Subcutaneous abdominal adipose tissue (tissue), 5 donors: ENCODE measurements around the gene ABCB11.
"Not testable (repeated sequence)": the region's sequence is repeated elsewhere in the genome, so short reads cannot be mapped to it uniquely, and the experiment has no call there.

Experiments used
- H3K27ac ChIP-seq: one replicate; pipeline ENCODE4 v1.7.0; 2013; ENCODE audit warnings: low read depth, mild to moderate bottlenecking, inconsistent platforms, low read length, moderate library complexity
- H3K27me3 ChIP-seq, 5 donors: one replicate each; pipeline ENCODE4 v1.7.0; 2013; ENCODE audit warnings: low read length in 5 of 5, inconsistent platforms in 1 of 5; ENCODE audit not compliant: control insufficient read depth in 5 of 5, insufficient read depth in 4 of 5
- H3K36me3 ChIP-seq, 5 donors: one replicate each; pipeline ENCODE4 v1.7.0; 2013; ENCODE audit warnings: low read length in 5 of 5; ENCODE audit not compliant: control insufficient read depth in 5 of 5, insufficient read depth in 5 of 5
- H3K4me1 ChIP-seq, 5 donors: one replicate each; pipeline ENCODE4 v1.7.0; 2013; ENCODE audit warnings: low read length in 5 of 5, mild to moderate bottlenecking in 3 of 5, moderate library complexity in 1 of 5; ENCODE audit not compliant: control insufficient read depth in 5 of 5, insufficient read depth in 5 of 5
- H3K4me3 ChIP-seq, 5 donors: one replicate each; pipeline ENCODE4 v1.7.0; 2013; ENCODE audit warnings: low read length in 5 of 5, low read depth in 1 of 5
- H3K9ac ChIP-seq, 5 donors: one replicate each; pipeline ENCODE4 v1.7.0; 2013; ENCODE audit warnings: low read length in 5 of 5, mild to moderate bottlenecking in 4 of 5, moderate library complexity in 3 of 5
- H3K9me3 ChIP-seq, 5 donors: one replicate each; pipeline ENCODE4 v1.7.0; 2013; ENCODE audit warnings: low read length in 5 of 5; ENCODE audit not compliant: control insufficient read depth in 5 of 5
- donor health status: healthy.
- donor health status: healthy.
- donor health status: healthy.
- donor health status: healthy.
- donor health status: healthy.

The ABCB11 gene

DNA sequence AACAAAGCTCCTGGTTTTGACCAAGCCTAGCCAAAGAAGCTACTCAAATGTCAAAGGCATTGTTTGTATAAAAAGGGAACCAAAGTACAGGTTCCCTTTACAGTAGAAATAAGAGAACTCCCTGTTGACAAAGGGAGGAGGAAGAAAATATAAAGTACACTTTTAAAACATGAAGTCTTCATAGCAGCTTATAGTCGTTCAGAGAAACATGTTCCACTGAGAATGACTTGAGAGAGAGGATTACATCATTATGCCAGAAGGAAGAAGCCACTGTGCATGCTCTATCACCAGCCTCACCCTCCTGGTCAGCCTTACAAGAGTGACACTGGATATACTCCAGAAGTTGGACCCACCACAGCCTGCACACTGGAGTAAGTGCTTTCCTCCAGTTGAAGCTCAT, 35.8 kb upstream of the ABCB11 start:
- no peaks in the 10 kb centered on the region for H3K36me3 ChIP-seq
- H3K4me1 ChIP-seq: peaks cover 3 to 24% (median 19%) of the 10 kb centered on the region in 5 donors
- no peaks in the 10 kb centered on the region for H3K27me3 ChIP-seq
- H3K27ac ChIP-seq: peak overlapping the region; percentile 35
- H3K9me3 ChIP-seq: no peaks in the 10 kb centered on the region
- no peak overlapping the region for H3K4me3 ChIP-seq
- no peak overlapping the region for H3K9ac ChIP-seq

DNA sequence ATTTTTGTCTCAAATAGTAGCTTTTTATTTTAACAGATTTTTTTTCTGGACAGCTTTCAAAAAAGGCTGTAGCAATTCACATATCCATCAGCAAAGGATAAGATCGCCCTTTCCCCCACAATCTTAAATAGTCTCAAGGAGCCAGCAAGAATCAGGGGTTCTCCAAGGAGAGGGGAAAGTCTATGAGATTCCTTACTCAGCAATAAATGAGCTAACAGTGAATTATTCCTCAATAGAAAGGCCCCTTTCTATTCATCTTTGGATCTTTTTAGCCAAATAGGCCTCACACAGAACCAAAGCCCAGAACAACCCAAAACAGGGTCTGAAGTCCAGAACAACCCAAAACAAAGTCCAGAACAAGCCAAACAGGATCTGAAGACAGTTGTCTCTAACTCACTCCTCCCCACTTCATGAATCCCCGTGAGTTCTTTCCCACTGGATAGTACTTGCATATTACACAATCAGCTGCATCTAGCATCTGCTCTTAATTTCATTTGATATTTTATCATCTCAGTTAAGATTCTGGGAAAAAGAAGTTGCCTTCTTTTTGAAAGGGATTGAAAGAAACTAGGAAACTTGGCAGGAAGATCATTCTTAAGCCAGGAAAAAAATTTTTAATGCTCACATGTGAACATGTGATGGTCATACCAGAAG, 34.9 kb upstream of the ABCB11 start:
- Histone ChIP-seq H3K9me3 (no peaks in the 10 kb centered on the region), H3K27ac (peak overlapping the region; percentile 35), H3K4me1 (peaks cover 0 to 17% (median 13%) of the 10 kb centered on the region in 5 donors), H3K4me3 (no peak overlapping the region), H3K27me3 (no peaks in the 10 kb centered on the region), H3K36me3 (no peaks in the 10 kb centered on the region), H3K9ac (no peak overlapping the region)

DNA sequence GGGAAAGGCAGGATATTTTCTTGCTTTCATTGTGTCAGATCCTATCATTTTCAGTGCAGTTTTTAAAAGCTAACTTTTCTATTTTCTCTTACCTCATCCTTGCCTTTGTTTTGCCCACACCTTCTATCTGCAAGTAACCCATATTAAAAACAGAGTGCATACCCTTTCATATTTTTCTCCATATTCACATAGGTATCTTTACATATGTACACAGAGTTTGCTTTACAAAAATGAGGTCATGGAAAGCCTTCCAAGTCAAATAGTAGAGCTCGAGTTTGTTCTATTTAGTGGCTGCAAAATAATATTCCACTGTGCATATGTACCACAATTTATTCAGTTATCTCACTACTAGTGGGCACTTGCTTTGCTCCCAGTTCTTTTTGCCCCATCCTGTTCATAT, 34.3 kb upstream of the ABCB11 start:
- no peak overlapping the region for H3K27ac ChIP-seq
- H3K4me3 ChIP-seq: no peak overlapping the region
- peaks cover 0 to 15% (median 13%) of the 10 kb centered on the region in 5 donors for H3K4me1 ChIP-seq
- no peaks in the 10 kb centered on the region for H3K36me3 ChIP-seq
- H3K9me3 ChIP-seq: no peaks in the 10 kb centered on the region
- H3K9ac ChIP-seq: no peak overlapping the region
- no peaks in the 10 kb centered on the region for H3K27me3 ChIP-seq

DNA sequence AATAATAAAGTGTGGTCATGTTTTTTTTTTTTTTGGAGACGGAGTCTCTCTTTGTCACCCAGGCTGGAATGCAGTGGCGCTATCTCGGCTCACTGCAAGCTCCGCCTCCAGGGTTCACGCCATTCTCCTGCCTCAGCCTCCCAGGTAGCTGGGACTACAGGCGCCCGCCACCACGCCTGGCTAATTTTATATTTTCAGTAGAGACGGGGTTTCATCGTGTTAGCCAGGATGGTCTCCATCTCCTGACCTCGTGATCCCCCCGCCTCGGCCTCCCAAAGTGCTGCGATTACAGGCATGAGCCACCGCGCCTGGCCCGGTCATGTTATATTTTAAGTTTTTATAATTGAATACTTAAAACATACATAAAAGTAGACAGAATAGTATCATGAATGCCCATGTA, 33.1 kb upstream of the ABCB11 start:
- not testable (repeated sequence) for H3K36me3 ChIP-seq, H3K27ac ChIP-seq, H3K9me3 ChIP-seq, H3K9ac ChIP-seq, H3K4me3 ChIP-seq, H3K27me3 ChIP-seq
- peaks cover 0 to 15% (median 13%) of the 10 kb centered on the region in 5 donors for H3K4me1 ChIP-seq

DNA sequence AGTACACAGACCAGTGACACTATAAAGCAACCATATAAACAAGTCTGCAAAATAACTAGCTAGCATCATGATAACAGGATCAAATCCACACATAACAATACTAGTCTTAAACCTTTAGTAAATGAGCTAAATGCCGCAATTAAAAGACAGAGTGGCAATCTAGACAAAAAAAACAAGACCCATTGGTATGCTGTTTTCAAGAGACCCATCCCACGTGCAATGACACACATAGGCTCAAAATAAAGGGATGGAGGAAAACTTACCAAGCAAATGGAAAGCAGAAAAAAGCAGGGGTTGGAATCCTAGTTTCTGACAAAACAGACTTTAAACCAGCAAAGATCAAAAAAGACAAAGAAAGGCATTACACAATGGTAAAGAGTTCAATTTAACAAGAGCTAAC, 23.5 kb upstream of the ABCB11 start:
- Histone ChIP-seq H3K9me3 (peaks cover 0 to 26% (median 20%) of the 10 kb centered on the region in 5 donors), H3K4me3 (peak overlapping the region in 1 of 5 donors; percentile 15)
- H3K9ac ChIP-seq, H3K36me3 ChIP-seq, H3K27me3 ChIP-seq, H3K27ac ChIP-seq, H3K4me1 ChIP-seq: not testable (repeated sequence)

DNA sequence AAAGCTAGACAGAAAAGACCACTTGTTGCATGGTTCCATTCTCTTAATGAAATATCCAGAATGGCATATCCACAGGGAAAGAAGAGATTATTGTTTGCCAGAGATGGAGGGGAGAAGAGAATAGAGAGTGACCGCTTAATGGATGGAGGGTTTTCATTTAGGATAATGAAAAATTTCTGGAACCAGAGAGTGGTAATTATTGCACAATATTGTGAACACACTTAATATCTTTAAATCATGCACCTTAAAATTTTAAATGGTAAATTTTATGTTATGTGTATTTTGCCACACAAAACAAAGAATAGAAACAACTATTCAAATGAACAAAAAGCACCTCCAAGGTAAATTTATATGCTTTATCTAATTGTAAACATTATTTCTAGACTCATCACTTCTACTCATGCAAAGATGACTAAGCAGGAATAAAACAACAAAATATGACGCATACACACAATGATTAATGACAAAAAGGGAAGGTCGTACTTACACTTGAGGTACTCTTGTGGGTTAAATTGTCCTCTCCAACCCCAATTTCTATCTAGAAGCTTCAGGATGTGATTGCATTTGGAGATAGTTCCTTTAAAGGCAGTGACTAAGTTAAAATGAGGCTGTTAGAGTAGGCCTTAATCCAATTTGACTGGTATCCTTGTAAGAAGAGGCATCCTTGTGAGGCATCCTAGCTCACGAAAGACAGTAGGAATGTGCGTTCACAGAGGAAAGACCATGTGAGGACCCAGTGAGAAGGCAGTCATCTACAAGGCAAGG, 19.5 kb upstream of the ABCB11 start:
- Histone ChIP-seq H3K4me1 (peaks cover 0 to 3% (median 2%) of the 10 kb centered on the region in 5 donors), H3K27ac (no peak overlapping the region), H3K4me3 (no peak overlapping the region), H3K36me3 (no peaks in the 10 kb centered on the region), H3K27me3 (no peaks in the 10 kb centered on the region), H3K9me3 (peaks cover 0 to 18% (median 13%) of the 10 kb centered on the region in 5 donors), H3K9ac (no peak overlapping the region)

DNA sequence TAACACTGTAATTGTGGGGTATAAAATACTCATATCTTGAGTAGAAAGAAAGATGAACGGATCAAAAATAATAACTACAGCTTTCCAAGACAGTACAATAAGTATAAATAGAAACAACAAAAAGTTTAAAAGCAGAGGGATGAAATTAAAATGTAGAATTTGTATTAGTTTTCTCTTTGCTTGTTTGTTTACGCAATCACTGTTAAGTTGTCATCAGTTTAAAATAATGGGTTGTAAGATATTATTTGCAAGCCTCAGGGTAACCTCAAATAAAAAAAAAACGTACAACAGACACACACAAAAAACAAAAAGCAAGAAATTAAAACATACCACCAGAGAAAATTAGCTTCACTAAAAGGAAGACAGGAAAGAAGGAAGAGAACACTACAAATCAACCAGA, 18.0 kb upstream of the ABCB11 start:
- H3K9ac ChIP-seq: no peak overlapping the region
- peaks cover 0 to 3% (median 0%) of the 10 kb centered on the region in 5 donors for H3K9me3 ChIP-seq
- no peak overlapping the region for H3K4me3 ChIP-seq
- peaks cover 0 to 3% (median 2%) of the 10 kb centered on the region in 5 donors for H3K4me1 ChIP-seq
- H3K27ac ChIP-seq: no peak overlapping the region
- no peaks in the 10 kb centered on the region for H3K27me3 ChIP-seq
- H3K36me3 ChIP-seq: no peaks in the 10 kb centered on the region

DNA sequence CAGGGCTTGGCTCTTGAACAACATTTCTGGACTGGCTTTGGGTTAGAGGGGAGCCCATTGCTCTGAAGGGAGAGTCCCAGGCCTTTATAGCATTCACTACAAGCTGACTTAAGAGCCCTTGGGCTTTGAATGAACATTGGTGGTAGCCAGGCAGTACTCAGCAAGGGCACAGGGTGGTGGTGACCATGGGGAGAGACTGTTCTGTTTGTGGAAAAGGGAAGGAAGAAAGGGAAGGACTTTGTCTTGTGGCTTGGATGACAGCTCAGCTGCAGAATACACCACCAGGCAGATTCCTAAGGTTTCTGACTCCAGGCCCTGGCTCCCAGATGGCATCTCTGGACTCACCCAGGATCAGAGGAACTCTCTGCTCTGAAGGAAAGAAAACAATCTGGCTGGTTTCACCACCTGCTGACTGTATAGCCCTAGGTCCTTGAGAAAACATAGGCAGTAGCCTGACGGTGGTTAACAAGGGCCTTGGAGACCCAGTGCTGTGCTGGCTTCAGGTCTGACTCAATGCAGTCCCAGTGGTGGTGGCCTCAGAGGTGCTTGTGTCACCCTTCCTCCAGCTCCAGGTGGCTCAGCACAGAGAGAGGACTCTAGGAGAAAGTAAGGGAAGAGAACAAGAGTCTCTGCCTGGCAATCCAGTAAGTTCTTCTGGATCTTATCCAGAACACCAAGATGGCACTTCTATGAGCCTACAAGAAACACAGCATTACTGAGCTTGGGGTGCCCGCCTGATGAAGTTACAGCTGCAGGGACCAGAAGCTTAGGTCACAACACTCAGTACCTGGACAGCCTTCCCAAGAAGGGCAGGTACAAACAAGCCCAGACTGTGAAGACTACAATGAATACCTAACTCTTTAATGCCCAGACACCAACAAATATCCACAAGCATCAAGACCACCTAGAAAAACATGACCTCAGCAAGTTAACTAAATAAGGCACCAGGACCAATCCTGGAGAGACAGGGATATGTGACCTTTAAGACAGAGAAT, 16.4 kb upstream of the ABCB11 start:
- Histone ChIP-seq H3K27ac (no peak overlapping the region), H3K4me1 (peaks cover 0 to 3% (median 2%) of the 10 kb centered on the region in 5 donors), H3K9ac (no peak overlapping the region), H3K9me3 (peaks cover 0 to 5% (median under 1%) of the 10 kb centered on the region in 5 donors), H3K4me3 (no peak overlapping the region), H3K36me3 (no peaks in the 10 kb centered on the region), H3K27me3 (no peaks in the 10 kb centered on the region)

DNA sequence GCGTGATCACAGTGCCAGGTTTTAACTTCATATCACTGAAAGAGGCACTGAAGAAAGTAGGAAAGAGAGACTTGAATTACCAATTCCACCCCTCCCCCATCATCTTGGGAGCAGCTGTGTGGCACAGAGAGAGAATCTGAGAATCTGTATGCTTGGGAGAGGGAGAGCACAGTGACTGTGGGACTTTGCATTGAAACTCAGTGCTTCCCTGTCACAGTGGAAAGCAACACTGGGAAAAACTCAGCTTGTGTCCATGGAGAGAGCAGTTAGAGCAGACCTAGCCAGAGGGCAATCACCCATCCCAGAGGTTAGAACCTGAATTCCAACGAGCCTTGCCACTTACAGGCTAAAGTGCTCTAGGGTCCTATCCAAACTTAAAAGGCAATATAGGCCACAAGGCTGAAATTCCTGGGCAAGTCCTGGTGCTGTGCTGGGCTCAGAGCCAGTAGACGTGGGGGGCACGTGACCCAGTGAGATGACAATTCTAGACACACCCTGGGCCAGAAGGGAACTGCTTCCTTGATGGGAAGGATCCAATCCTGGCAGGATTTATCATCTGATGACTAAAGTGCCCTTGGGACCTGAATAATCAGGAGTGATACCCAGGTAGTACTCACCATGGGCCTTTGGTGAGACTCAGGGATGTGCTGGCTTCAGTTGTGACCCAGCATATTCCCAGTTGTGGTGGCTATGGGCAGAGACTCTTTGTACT, 15.5 kb upstream of the ABCB11 start:
- H3K9me3 ChIP-seq: peaks cover 0 to 13% (median 6%) of the 10 kb centered on the region in 5 donors
- peaks cover 0 to 3% (median 2%) of the 10 kb centered on the region in 5 donors for H3K4me1 ChIP-seq
- no peaks in the 10 kb centered on the region for H3K27me3 ChIP-seq
- no peaks in the 10 kb centered on the region for H3K36me3 ChIP-seq
- no peak overlapping the region for H3K27ac ChIP-seq
- no peak overlapping the region for H3K4me3 ChIP-seq
- no peak overlapping the region for H3K9ac ChIP-seq
